HepG2 (cell line): Measurements from ENCODE around the gene FBRSL1. TPM values are rescaled to one million over a fixed set of nuclear protein-coding genes. Genes with fewer than 3 reads are reported as not detected.

Source experiments
- ATF3 ChIP-seq: sonication (generic); formaldehyde crosslinking; IDR thresholded peaks from 2 replicates; pipeline ENCODE4 v1.4.0; 2020; ENCODE audit warnings: missing genetic modification reagents
- ATF4 ChIP-seq, 2 experiments: fragments of 450-650 bp in 1 of 2; sonication (generic) in 1 of 2; formaldehyde crosslinking; IDR thresholded peaks; 2 replicates each; pipeline versions ENCODE4 v1.5.0 to v1.8.0; 2020 to 2022; ENCODE audit warnings: mild to moderate bottlenecking in 1 of 2, missing genetic modification reagents in 1 of 2
- GABPA ChIP-seq, 2 experiments: IDR thresholded peaks; 2 replicates each; pipeline ENCODE4 v1.6.1; 2011 to 2016; ENCODE audit warnings: low read depth in 2 of 2, low read length in 1 of 2, missing biosample characterization in 1 of 2, missing genetic modification characterization in 1 of 2
- GABPB1 ChIP-seq: IDR thresholded peaks from 2 replicates; pipeline ENCODE4 v1.6.1; 2016; ENCODE audit warnings: mild to moderate bottlenecking, missing genetic modification reagents, moderate library complexity, missing compliant biosample characterization
- HDAC2 ChIP-seq: sonication (generic); formaldehyde crosslinking; IDR thresholded peaks from 2 replicates; pipeline ENCODE4 v1.4.0; 2020; ENCODE audit warnings: missing genetic modification reagents
- POGZ ChIP-seq: sonication (generic); formaldehyde crosslinking; IDR thresholded peaks from 2 replicates; pipeline ENCODE4 v1.4.0; 2020; ENCODE audit warnings: mild to moderate bottlenecking, missing genetic modification reagents
- SAP130 ChIP-seq: IDR thresholded peaks from 2 replicates; pipeline ENCODE4 v1.6.1; 2016; ENCODE audit warnings: low read depth
- SMAD3 ChIP-seq: sonication (generic); formaldehyde crosslinking; IDR thresholded peaks from 2 replicates; pipeline ENCODE4 v1.4.0; 2020; ENCODE audit warnings: missing genetic modification reagents
- ZBTB14 ChIP-seq: sonication (generic); formaldehyde crosslinking; IDR thresholded peaks from 2 replicates; pipeline ENCODE4 v1.4.0; 2020; ENCODE audit warnings: missing genetic modification reagents
- ZBTB33 ChIP-seq: sonication (generic); formaldehyde crosslinking; IDR thresholded peaks from 2 replicates; pipeline ENCODE4 v1.4.0; 2020; ENCODE audit warnings: missing genetic modification reagents
- ZEB1 ChIP-seq: IDR thresholded peaks from 2 replicates; pipeline ENCODE4 v1.6.1; 2012; ENCODE audit warnings: mild to moderate bottlenecking, low read depth, inconsistent platforms; ENCODE audit not compliant: insufficient replicate concordance
- ZNF263 ChIP-seq: sonication (generic); formaldehyde crosslinking; IDR thresholded peaks from 2 replicates; pipeline ENCODE4 v1.4.0; 2020; ENCODE audit warnings: missing genetic modification reagents
- ZNF407 ChIP-seq: sonication (generic); formaldehyde crosslinking; IDR thresholded peaks from one replicate; pipeline ENCODE4 v1.5.1; 2020; ENCODE audit warnings: mild to moderate bottlenecking, missing genetic modification reagents; ENCODE audit errors: not compliant biosample characterization
- polyA plus RNA-seq, 8 experiments: library from polyadenylated mRNA; depleted of rRNA in 3 of 8; stranded (reverse) in 7 of 8; unstranded in 1 of 8; fragments of >200 nt; fragmentation: Illumina TruSeq in 4 of 8; extraction: Trizol in 4 of 8; gene quantifications; 2 replicates each; pipeline versions ENCODE4 v1.2.1 to v1.2.3, GENCODE V29; 2011 to 2016; ENCODE audit warnings: low read depth in 4 of 8, missing spikeins in 1 of 8, mixed read lengths in 1 of 8; ENCODE audit not compliant: insufficient read depth in 1 of 8
- total RNA-seq, 5 experiments: library from RNA; depleted of rRNA; stranded (reverse); fragments of >200 nt; fragmentation: Illumina TruSeq; extraction: Trizol; gene quantifications; 2 replicates each; pipeline ENCODE4 v1.2.3, GENCODE V29; 2016; ENCODE audit warnings: low read depth in 1 of 5

FBRSL1 gene
- total and polyA plus RNA-seq, 2 of the 13 experiments (the other 11 are each of a cell fraction or from before 2014, with no cell fraction given) = 3.6 to 7.9 TPM

- TF ChIP-seq HDAC2 (peak; percentile 19; the same call in 1 of the 2 replicates), ZEB1 (peak; percentile 99), ATF3 (CRISPR knock-in tag) (0 out of 2 replicates have a peak, but pooled peaks have one; percentile 2), POGZ (no peak), SAP130 (CRISPR knock-in tag) (peak; percentile 25; the same call in 1 of the 2 replicates), GABPA (IDR thresholded peaks at IDR 0.05; ENCODE audit: low read depth, low read length) (no peak), GABPA (CRISPR knock-in tag; IDR thresholded peaks at IDR 0.05; ENCODE audit: low read depth) (0 out of 2 replicates have a peak, but pooled peaks have one; percentile 20), ZNF407 (CRISPR knock-in tag) (peak; percentile 18), ZBTB14 (CRISPR knock-in tag) (peak; percentile 51; the same call in 1 of the 2 replicates), ATF4 (CRISPR knock-in tag; IDR thresholded peaks at IDR 0.05) (no peak), GABPB1 (CRISPR knock-in tag) (peak; percentile 63; the same call in 1 of the 2 replicates), ZBTB33 (CRISPR knock-in tag) (peak; percentile 31; the same call in 1 of the 2 replicates), ZNF263 (CRISPR knock-in tag) (peak; percentile 89), SMAD3 (CRISPR knock-in tag) (no peak)
These were observed 70.9 kb downstream of the FBRSL1 start (continued) for GRCh38 chr12:132560614-132561426.
